ENCODE results near the gene DVL1. TPM values are rescaled to one million over a fixed set of nuclear protein-coding genes. Genes with fewer than 3 reads are reported as not detected.
A peak's percentile ranks its signal among the peaks of the same experiment; 100 is the strongest.

Gene DVL1
- total RNA-seq, 6 donors from 2014 or later = 71.8 to 205 (median 90.6) TPM

- WGBS, 2 donors = 53 to 58% methylated on average over 6 to 8 of the region's 8 CpGs
- no peak for ATAC-seq (ENCODE audit: low FRiP score in 2 of 2)
- no peak for TF ChIP-seq POLR2AphosphoS5 (IDR thresholded peaks at IDR 0.05)
- TF ChIP-seq CTCF (IDR thresholded peaks at IDR 0.05) = no peak
- TF ChIP-seq POLR2A (IDR thresholded peaks at IDR 0.05) = no peak
- no peak for TF ChIP-seq EP300 (IDR thresholded peaks at IDR 0.05)
- H3K4me1 ChIP-seq = peaks cover 29 to 61% (median 41%) of the 10 kb centered on the region in 4 donors
- peak overlapping the region in 3 of 4 donors; percentile 97 to 100 (median 100) for H3K4me3 ChIP-seq
- peaks cover 3 to 33% (median 19%) of the 10 kb centered on the region in 4 donors for H3K36me3 ChIP-seq
- no peaks in the 10 kb centered on the region for H3K9me3 ChIP-seq
- no peak for DNase-seq
- H3K27ac ChIP-seq = peak overlapping the region in 3 of 4 donors; percentile 88 to 92 (median 90)
- H3K27me3 ChIP-seq = no peaks in the 10 kb centered on the region
Measured at GRCh38 chr1:1326075-1326605, 23.1 kb downstream of the DVL1 start.

GRCh38 chr1:1325288-1326074 lies 23.7 kb downstream of the DVL1 start:
- peak overlapping the region; percentile 97 to 100 (median 99) for H3K4me3 ChIP-seq
- H3K9me3 ChIP-seq = no peaks in the 10 kb centered on the region
- H3K36me3 ChIP-seq = peaks cover 3 to 36% (median 20%) of the 10 kb centered on the region in 4 donors
- peak in 1 of 2 donors; percentile 66 for DNase-seq
- TF ChIP-seq EP300 (IDR thresholded peaks at IDR 0.05) = no peak
- TF ChIP-seq POLR2AphosphoS5 (IDR thresholded peaks at IDR 0.05) = no peak
- peak in 1 of 6 experiments; percentile 4 for TF ChIP-seq CTCF (IDR thresholded peaks at IDR 0.05)
- no peak for TF ChIP-seq POLR2A (IDR thresholded peaks at IDR 0.05)
- no peaks in the 10 kb centered on the region for H3K27me3 ChIP-seq
- H3K27ac ChIP-seq = peak overlapping the region; percentile 85 to 92 (median 89)
- ATAC-seq (ENCODE audit: low FRiP score in 2 of 2) = no peak
- 23 to 35% methylated on average over 6 to 16 of the region's 16 CpGs for WGBS, 2 donors
- H3K4me1 ChIP-seq = peaks cover 29 to 61% (median 36%) of the 10 kb centered on the region in 4 donors

GRCh38 chr1:1324524-1325287 lies 24.5 kb downstream of the DVL1 start, which contains the start of the genes CPTP and INTS11:
TSS of gene CPTP (plus strand) at chr1:1324802. CDS start at chr1:1326911, 2,109 bp downstream.
TSS of gene INTS11 (minus strand) at chr1:1324660. CDS start at chr1:1324608, 52 bp downstream.
- Histone ChIP-seq H3K27me3 (no peaks in the 10 kb centered on the region), H3K9me3 (no peaks in the 10 kb centered on the region), H3K4me3 (peak within 1 kb of the TSS; percentile 97 to 100 (median 99)), H3K4me1 (peaks cover 29 to 60% (median 35%) of the 10 kb centered on the region in 4 donors), H3K27ac (peak within 1 kb of the TSS; percentile 85 to 92 (median 89)), H3K36me3 (peaks cover 3 to 44% (median 27%) of the 10 kb centered on the region in 4 donors)
- ATAC-seq (ENCODE audit: low FRiP score in 2 of 2) (peak; percentile 87 to 94), DNase-seq (peak; percentile 87 to 98)
- WGBS, 2 donors = 1% methylated on average over 26 of the region's 84 CpGs; no CpG with 5 or more reads in 1 of the 2 donors
- TF ChIP-seq CTCF (IDR thresholded peaks at IDR 0.05) = peak in 2 of 6 experiments; percentile 13 to 33
- TF ChIP-seq POLR2A (IDR thresholded peaks at IDR 0.05) = peak in 3 of 4 donors; percentile 13 to 81 (median 34)
- no peak for TF ChIP-seq EP300 (IDR thresholded peaks at IDR 0.05)
- TF ChIP-seq POLR2AphosphoS5 (IDR thresholded peaks at IDR 0.05) = peak; percentile 66 to 83

- H3K27ac ChIP-seq = peak overlapping the region; percentile 85 to 92 (median 89)
- WGBS, 2 donors = 1% methylated on average over 38 of the region's 41 CpGs; no CpG with 5 or more reads in 1 of the 2 donors
- H3K36me3 ChIP-seq = peaks cover 3 to 50% (median 31%) of the 10 kb centered on the region in 4 donors
- peaks cover 29 to 60% (median 35%) of the 10 kb centered on the region in 4 donors for H3K4me1 ChIP-seq
- TF ChIP-seq CTCF (IDR thresholded peaks at IDR 0.05) (no peak), EP300 (IDR thresholded peaks at IDR 0.05) (no peak), POLR2AphosphoS5 (IDR thresholded peaks at IDR 0.05) (no peak), POLR2A (IDR thresholded peaks at IDR 0.05) (no peak)
- no peak for DNase-seq
- H3K27me3 ChIP-seq = no peaks in the 10 kb centered on the region
- no peaks in the 10 kb centered on the region for H3K9me3 ChIP-seq
- no peak for ATAC-seq (ENCODE audit: low FRiP score in 2 of 2)
- H3K4me3 ChIP-seq = peak overlapping the region; percentile 78 to 100 (median 98)
Measured at GRCh38 chr1:1324084-1324523, 25.1 kb downstream of the DVL1 start.

Data from upper lobe of left lung (tissue), 6 donors.